GM23338 (cell line): ENCODE data around the gene DLX2.

Experiments
- CTCF ChIP-seq, 2 experiments: fragments of 200-600 bp in 1 of 2; sonication (generic) in 1 of 2; conservative IDR thresholded peaks; 2 replicates each; pipeline versions ENCODE4 v1.5.1 to v1.6.1; 2016 to 2017; ENCODE audit warnings: antibody characterized with exemption in 2 of 2, low read depth in 2 of 2, mild to moderate bottlenecking in 2 of 2, moderate library complexity in 1 of 2
- EZH2 ChIP-seq: fragments of 200-600 bp; sonication (generic); IDR thresholded peaks from one replicate; pipeline ENCODE4 v1.8.0; 2017; ENCODE audit warnings: antibody characterized with exemption, mild to moderate bottlenecking, low read depth; ENCODE audit not compliant: unreplicated experiment

- TF ChIP-seq EZH2 (peak; percentile 84), CTCF (conservative IDR thresholded peaks at IDR 0.05; ENCODE audit: low read depth in 2 of 2) (no peak)
These were observed 3.1 kb downstream of the DLX2 start for GRCh38 chr2:172099472-172100079.
